HepG2 (cell line): ENCODE data around the gene KCTD13. TPM values are rescaled to one million over a fixed set of nuclear protein-coding genes. Genes with fewer than 3 reads are reported as not detected.

Experiments used
- ARNT2 ChIP-seq: sonication (generic); formaldehyde crosslinking; IDR thresholded peaks from 2 replicates; pipeline ENCODE4 v1.8.0; 2022; ENCODE audit warnings: mild to moderate bottlenecking, low read depth, missing genetic modification reagents, moderate library complexity
- ARNTL ChIP-seq: sonication (generic); formaldehyde crosslinking; IDR thresholded peaks from 2 replicates; pipeline ENCODE4 v1.4.0; 2020; ENCODE audit warnings: mild to moderate bottlenecking, missing genetic modification reagents
- CENPBD1 ChIP-seq: sonication (generic); formaldehyde crosslinking; IDR thresholded peaks from 2 replicates; pipeline ENCODE4 v1.8.0; 2022; ENCODE audit warnings: missing genetic modification reagents, low read depth, mild to moderate bottlenecking, borderline replicate concordance
- EHMT2 ChIP-seq: fragments of 200-600 bp; sonication (generic); IDR thresholded peaks from 2 replicates; pipeline ENCODE4 v1.7.0; 2017; ENCODE audit warnings: antibody characterized with exemption, low read depth, low read length, borderline replicate concordance
- ELF1 ChIP-seq: sonication (generic); formaldehyde crosslinking; IDR thresholded peaks from 2 replicates; pipeline ENCODE4 v1.4.0; 2020; ENCODE audit warnings: missing genetic modification reagents
- FOXA3 ChIP-seq: IDR thresholded peaks from 2 replicates; pipeline ENCODE4 v1.6.1; 2016; ENCODE audit warnings: missing genetic modification reagents, missing compliant biosample characterization
- IRF1 ChIP-seq: sonication (generic); formaldehyde crosslinking; IDR thresholded peaks from 2 replicates; pipeline ENCODE4 v1.4.0; 2020; ENCODE audit warnings: low read depth, mild to moderate bottlenecking, missing genetic modification reagents
- KLF13 ChIP-seq: sonication (generic); formaldehyde crosslinking; IDR thresholded peaks from 2 replicates; pipeline ENCODE4 v1.4.0; 2020; ENCODE audit warnings: mild to moderate bottlenecking, missing genetic modification reagents
- MBD4 ChIP-seq: IDR thresholded peaks from 2 replicates; pipeline ENCODE4 v1.6.1; 2012; ENCODE audit warnings: low read length, inconsistent platforms, borderline replicate concordance
- MIER3 ChIP-seq: IDR thresholded peaks from 2 replicates; pipeline ENCODE4 v1.6.1; 2016; ENCODE audit warnings: missing compliant biosample characterization, borderline replicate concordance
- NR2C2 ChIP-seq: sonication (generic); formaldehyde crosslinking; IDR thresholded peaks from 2 replicates; pipeline ENCODE4 v1.4.0; 2020; ENCODE audit warnings: missing genetic modification reagents, mild to moderate bottlenecking, moderate library complexity, borderline replicate concordance
- POLR2A ChIP-seq, 2 experiments: IDR thresholded peaks; 2 replicates each; pipeline ENCODE4 v1.6.1; 2011; ENCODE audit warnings: low read depth in 2 of 2, low read length in 2 of 2, mild to moderate bottlenecking in 1 of 2, moderate library complexity in 1 of 2; ENCODE audit not compliant: insufficient read depth in 1 of 2
- SIN3B ChIP-seq: fragments of 150-350 bp; IDR thresholded peaks from 2 replicates; pipeline ENCODE4 v1.6.1; 2014; ENCODE audit warnings: low read length
- SMAD3 ChIP-seq: sonication (generic); formaldehyde crosslinking; IDR thresholded peaks from 2 replicates; pipeline ENCODE4 v1.4.0; 2020; ENCODE audit warnings: missing genetic modification reagents
- SNAPC2 ChIP-seq: sonication (generic); formaldehyde crosslinking; IDR thresholded peaks from 2 replicates; pipeline ENCODE4 v1.8.1; 2022; ENCODE audit warnings: mild to moderate bottlenecking, missing genetic modification reagents
- TGIF2 ChIP-seq: IDR thresholded peaks from 2 replicates; pipeline ENCODE4 v1.6.1; 2016; ENCODE audit warnings: control low read depth, missing compliant biosample characterization
- THAP9 ChIP-seq: sonication (generic); formaldehyde crosslinking; IDR thresholded peaks from 2 replicates; pipeline ENCODE4; 2020; ENCODE audit warnings: missing genetic modification reagents, mild to moderate bottlenecking, borderline replicate concordance
- ZNF282 ChIP-seq: fragments of 450-650 bp; IDR thresholded peaks from 2 replicates; pipeline ENCODE4 v1.6.1; 2018; ENCODE audit not compliant: partially characterized antibody
- ZNF350 ChIP-seq: sonication (generic); formaldehyde crosslinking; IDR thresholded peaks from 2 replicates; pipeline ENCODE4 v1.4.0; 2020; ENCODE audit warnings: mild to moderate bottlenecking, low read depth, missing genetic modification reagents, borderline replicate concordance
- ZNF432 ChIP-seq: sonication (generic); formaldehyde crosslinking; IDR thresholded peaks from 2 replicates; pipeline ENCODE4 v1.5.0; 2020; ENCODE audit warnings: missing genetic modification reagents, mild to moderate bottlenecking, borderline replicate concordance
- ZNF607 ChIP-seq: sonication (generic); formaldehyde crosslinking; IDR thresholded peaks from 2 replicates; pipeline ENCODE4 v1.5.1; 2020; ENCODE audit warnings: missing genetic modification reagents, mild to moderate bottlenecking, borderline replicate concordance
- ZNF747 ChIP-seq: sonication (generic); formaldehyde crosslinking; IDR thresholded peaks from 2 replicates; pipeline ENCODE4 v1.8.1; 2023; ENCODE audit warnings: missing genetic modification reagents, mild to moderate bottlenecking, borderline replicate concordance
- ZNF800 ChIP-seq: sonication (generic); formaldehyde crosslinking; IDR thresholded peaks from 2 replicates; pipeline ENCODE4 v1.4.0; 2020; ENCODE audit warnings: missing genetic modification reagents
- polyA plus RNA-seq, 8 experiments: library from polyadenylated mRNA; depleted of rRNA in 3 of 8; stranded (reverse) in 7 of 8; unstranded in 1 of 8; fragments of >200 nt; fragmentation: Illumina TruSeq in 4 of 8; extraction: Trizol in 4 of 8; gene quantifications; 2 replicates each; pipeline versions ENCODE4 v1.2.1 to v1.2.3, GENCODE V29; 2011 to 2016; ENCODE audit warnings: low read depth in 4 of 8, missing spikeins in 1 of 8, mixed read lengths in 1 of 8; ENCODE audit not compliant: insufficient read depth in 1 of 8
- total RNA-seq, 5 experiments: library from RNA; depleted of rRNA; stranded (reverse); fragments of >200 nt; fragmentation: Illumina TruSeq; extraction: Trizol; gene quantifications; 2 replicates each; pipeline ENCODE4 v1.2.3, GENCODE V29; 2016; ENCODE audit warnings: low read depth in 1 of 5

KCTD13 gene
- total and polyA plus RNA-seq, 2 of the 13 experiments (the other 11 are each of a cell fraction or from before 2014, with no cell fraction given): 6.3 to 14.7 TPM

GRCh38 chr16:29961479-29962343, 35.7 kb upstream of the KCTD13 start, which contains the start of gene TMEM219 (continued):
- TF ChIP-seq THAP9 (CRISPR knock-in tag) (peak; percentile 60; the same call in 1 of the 2 replicates), EHMT2 (no peak), POLR2A (IDR thresholded peaks at IDR 0.05; ENCODE audit: insufficient read depth in 1 of 2, low read depth in 2 of 2, low read length in 2 of 2) (peak; percentile 70 to 89), ARNT2 (no peak; the same call in 1 of the 2 replicates), MBD4 (no peak), ZNF607 (peak; percentile 65; the same call in 1 of the 2 replicates), ARNTL (CRISPR knock-in tag) (0 out of 2 replicates have a peak, but pooled peaks have one; percentile 28), NR2C2 (CRISPR knock-in tag) (no peak; the same call in 1 of the 2 replicates), ZNF432 (peak; percentile 78; the same call in 1 of the 2 replicates), ZNF282 (no peak), CENPBD1 (CRISPR knock-in tag) (no peak; the same call in 1 of the 2 replicates), SIN3B (peak; percentile 63; the same call in 1 of the 2 replicates), ZNF350 (CRISPR knock-in tag) (peak; percentile 44), SNAPC2 (CRISPR knock-in tag) (peak; percentile 19; the same call in 1 of the 2 replicates), ZNF747 (peak; percentile 81), TGIF2 (CRISPR knock-in tag) (no peak; the same call in 1 of the 2 replicates), MIER3 (CRISPR knock-in tag) (peak; percentile 72; the same call in 1 of the 2 replicates), IRF1 (no peak; the same call in 1 of the 2 replicates), FOXA3 (peak; percentile 38), ZNF800 (CRISPR knock-in tag) (peak; percentile 53; the same call in 1 of the 2 replicates), KLF13 (CRISPR knock-in tag) (no peak), ELF1 (peak; percentile 9; the same call in 1 of the 2 replicates), SMAD3 (peak; percentile 60; the same call in 1 of the 2 replicates)
